Measurements from ENCODE around the gene DAPK1. TPM values are rescaled to one million over a fixed set of nuclear protein-coding genes. Genes with fewer than 3 reads are reported as not detected.

The DAPK1 gene
- total and polyA plus RNA-seq, 2 donors (not counting 3 experiments of a cell fraction or from before 2014, with no cell fraction given) = 58.9 to 119 TPM

DNA sequence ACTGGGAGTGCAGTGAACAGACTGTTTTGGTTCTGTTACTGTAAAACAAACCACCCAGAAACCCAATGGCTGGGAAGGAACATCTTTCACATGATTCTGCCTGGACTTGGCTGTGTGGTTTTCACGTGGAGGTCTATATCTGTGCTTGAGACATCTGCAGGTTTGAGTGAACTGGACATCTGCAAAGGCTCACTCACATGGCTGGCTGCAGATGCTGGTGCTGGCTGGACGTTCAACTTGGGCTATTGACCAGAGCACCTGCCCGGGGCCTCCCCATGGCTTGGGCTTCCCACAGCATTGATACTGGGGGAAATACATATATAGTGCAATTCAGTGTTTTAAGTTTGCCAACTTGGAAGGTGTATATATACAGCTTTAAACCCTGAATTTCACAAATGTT, 235.1 kb downstream of the DAPK1 start:
- ChIA-PET POLR2A (no interaction called here), CTCF (no interaction called here)
- H2AFZ ChIP-seq (ENCODE audit: low read depth, low read length) = no peak overlapping the region
- H3K27ac ChIP-seq (ENCODE audit: insufficient read depth, low read depth, low read length) = no peak overlapping the region
- BruUV-seq (replicated peaks) = no TSS peak
- H3K4me2 ChIP-seq (ENCODE audit: insufficient read depth, low read length) = no peak overlapping the region
- no peaks in the 10 kb centered on the region for H3K9me3 ChIP-seq (replicated peaks; ENCODE audit: control insufficient read depth, insufficient read depth, low read length)
- FAIRE-seq (no peak), DNase-seq (ENCODE audit: low read depth, low spot score) (no peak)
- H3K4me1 ChIP-seq (ENCODE audit: control insufficient read depth, extremely low read depth, insufficient read depth, low read length) = no peaks in the 10 kb centered on the region
- TF ChIP-seq GATA2 (IDR thresholded peaks at IDR 0.05; ENCODE audit: insufficient read depth, insufficient read length, low read depth, low read length) (no peak), JUN (IDR thresholded peaks at IDR 0.05; ENCODE audit: borderline replicate concordance, insufficient read depth, insufficient read length, low read depth) (no peak), FOS (IDR thresholded peaks at IDR 0.05; ENCODE audit: borderline replicate concordance, insufficient read depth, low read length) (no peak), MYC (IDR thresholded peaks at IDR 0.05; ENCODE audit: low read depth, low read length) (no peak), POLR2A (IDR thresholded peaks at IDR 0.05; ENCODE audit: low read depth, low read length) (no peak), POLR2AphosphoS5 (IDR thresholded peaks at IDR 0.05; ENCODE audit: insufficient read depth, low read depth, low read length) (no peak), EZH2 (IDR thresholded peaks at IDR 0.05; ENCODE audit: borderline replicate concordance, low read depth, low read length, severe bottlenecking) (no peak)
- TF ChIP-seq, protein P1, sequence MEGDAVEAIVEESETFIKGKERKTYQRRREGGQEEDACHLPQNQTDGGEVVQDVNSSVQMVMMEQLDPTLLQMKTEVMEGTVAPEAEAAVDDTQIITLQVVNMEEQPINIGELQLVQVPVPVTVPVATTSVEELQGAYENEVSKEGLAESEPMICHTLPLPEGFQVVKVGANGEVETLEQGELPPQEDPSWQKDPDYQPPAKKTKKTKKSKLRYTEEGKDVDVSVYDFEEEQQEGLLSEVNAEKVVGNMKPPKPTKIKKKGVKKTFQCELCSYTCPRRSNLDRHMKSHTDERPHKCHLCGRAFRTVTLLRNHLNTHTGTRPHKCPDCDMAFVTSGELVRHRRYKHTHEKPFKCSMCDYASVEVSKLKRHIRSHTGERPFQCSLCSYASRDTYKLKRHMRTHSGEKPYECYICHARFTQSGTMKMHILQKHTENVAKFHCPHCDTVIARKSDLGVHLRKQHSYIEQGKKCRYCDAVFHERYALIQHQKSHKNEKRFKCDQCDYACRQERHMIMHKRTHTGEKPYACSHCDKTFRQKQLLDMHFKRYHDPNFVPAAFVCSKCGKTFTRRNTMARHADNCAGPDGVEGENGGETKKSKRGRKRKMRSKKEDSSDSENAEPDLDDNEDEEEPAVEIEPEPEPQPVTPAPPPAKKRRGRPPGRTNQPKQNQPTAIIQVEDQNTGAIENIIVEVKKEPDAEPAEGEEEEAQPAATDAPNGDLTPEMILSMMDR (IDR thresholded peaks at IDR 0.05; ENCODE audit: extremely low read depth in 1 of 2, insufficient read depth in 1 of 2, low read depth in 1 of 2, low read length in 2 of 2) = no peak
- TF ChIP-seq, protein P2, sequence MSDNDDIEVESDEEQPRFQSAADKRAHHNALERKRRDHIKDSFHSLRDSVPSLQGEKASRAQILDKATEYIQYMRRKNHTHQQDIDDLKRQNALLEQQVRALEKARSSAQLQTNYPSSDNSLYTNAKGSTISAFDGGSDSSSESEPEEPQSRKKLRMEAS (IDR thresholded peaks at IDR 0.05; ENCODE audit: insufficient read depth, insufficient read length) = no peak
- dilution Hi-C loops (cut with MboI; ENCODE audit: extremely low pct_ligation_motif_present, low sequenced_read_pairs) (no loop called here), intact Hi-C loops (cut with micrococcal nuclease) (no loop called here)
- H3K9me1 ChIP-seq (replicated peaks; ENCODE audit: control insufficient read depth, extremely low read depth, insufficient read depth, low read length) = no peaks in the 10 kb centered on the region
- no peak overlapping the region for H3K4me3 ChIP-seq (replicated peaks in 1 of 3; ENCODE audit: insufficient read depth in 1 of 3, low read depth in 1 of 3, low read length in 3 of 3)
- H3K36me3 ChIP-seq (ENCODE audit: control insufficient read depth in 2 of 2, extremely low read depth in 1 of 2, insufficient read depth in 2 of 2, low read length in 2 of 2) = peaks cover 0 to 2% of the 10 kb centered on the region in 2 experiments
- H3K9ac ChIP-seq (replicated peaks; ENCODE audit: extremely low read depth, insufficient read depth, low read length) = no peak overlapping the region
- no peaks in the 10 kb centered on the region for H3K79me2 ChIP-seq (ENCODE audit: control insufficient read depth, insufficient read depth, low read length)
- no peaks in the 10 kb centered on the region for H4K20me1 ChIP-seq (replicated peaks; ENCODE audit: control insufficient read depth, extremely low read depth, insufficient read depth, low read length)
- no peaks in the 10 kb centered on the region for H3K27me3 ChIP-seq (ENCODE audit: control insufficient read depth in 2 of 2, insufficient read depth in 2 of 2, low read length in 2 of 2)
